ENCODE data around the gene ASCL5.

The ASCL5 gene

DNA sequence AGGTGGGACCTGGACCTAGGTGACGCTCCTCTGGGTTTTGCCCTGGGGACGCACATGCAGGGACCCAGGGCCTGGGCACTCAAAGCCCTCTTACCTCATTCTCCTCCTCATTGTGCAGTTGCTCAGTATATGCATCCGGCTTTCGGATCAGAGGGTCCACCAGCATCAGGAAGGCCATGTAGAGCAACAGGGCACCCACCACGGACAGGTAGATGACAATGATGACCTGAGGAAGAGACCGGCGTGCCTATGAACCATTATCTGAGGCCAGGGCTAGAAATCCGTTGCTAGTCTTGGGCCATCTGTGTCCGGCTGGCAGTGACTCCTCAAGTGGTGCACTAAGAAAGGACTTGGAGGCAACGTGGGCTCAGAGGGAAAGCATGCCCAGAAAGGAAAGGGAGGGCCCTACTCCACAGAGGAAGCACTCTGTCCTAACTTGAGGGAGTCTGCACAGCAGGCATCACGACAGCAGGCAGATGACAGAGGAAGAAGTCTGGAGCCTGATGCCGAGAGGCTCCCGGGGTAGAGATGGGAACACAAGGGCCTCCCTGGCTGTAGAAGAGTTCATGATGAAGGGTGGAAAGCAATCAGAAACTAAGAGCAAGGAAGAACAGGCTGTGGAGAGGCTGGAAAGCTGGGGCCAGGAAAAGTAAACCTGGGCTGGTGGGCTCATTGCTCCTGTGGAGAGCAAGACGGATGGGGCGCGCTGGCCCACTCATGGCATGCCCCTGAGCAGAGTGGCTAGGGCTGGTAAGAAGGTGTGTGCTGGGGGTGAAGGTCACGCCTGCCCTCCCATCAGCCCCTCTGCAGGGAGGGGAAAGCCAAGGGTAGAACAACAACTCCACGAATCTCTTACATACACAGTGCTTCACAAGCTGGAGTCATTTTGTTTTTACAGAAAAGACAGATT is 17.0 kb upstream of the ASCL5 start:
- WGBS, 2 donors (ENCODE audit: extremely low coverage in 2 of 2, insufficient read length in 2 of 2, insufficient replicate concordance in 1 of 2), result no CpG with 5 or more reads among the region's 18 CpGs
- no peak overlapping the region for H2BK15ac ChIP-seq (ENCODE audit: low read length)
- H2BK5ac ChIP-seq (ENCODE audit: low read length), result no peak overlapping the region
- no peaks in the 10 kb centered on the region for H3K27me3 ChIP-seq (ENCODE audit: control insufficient read depth in 3 of 3, insufficient read depth in 3 of 3, low read depth in 1 of 3, low read length in 3 of 3)
- no peak overlapping the region for H2AK5ac ChIP-seq (ENCODE audit: low read depth, low read length)
- no peak overlapping the region for H3K23ac ChIP-seq (ENCODE audit: low read depth, low read length, poor library complexity)
- H3K14ac ChIP-seq (ENCODE audit: low read length), result no peak overlapping the region
- no peak overlapping the region for H2BK120ac ChIP-seq (ENCODE audit: low read depth, low read length)
- no peak overlapping the region for H3K9ac ChIP-seq (ENCODE audit: low read depth, low read length, poor library complexity)
- H2BK12ac ChIP-seq (ENCODE audit: low read length), result no peak overlapping the region
- H3K18ac ChIP-seq (ENCODE audit: low read length), result no peak overlapping the region
- H3K79me1 ChIP-seq (ENCODE audit: low read depth, low read length), result no peaks in the 10 kb centered on the region
- peaks cover 78 to 100% of the 10 kb centered on the region in 2 donors for H3K36me3 ChIP-seq (replicated peaks in 1 of 2; ENCODE audit: control insufficient read depth in 2 of 2, insufficient read depth in 2 of 2, low read length in 2 of 2)
- no peak overlapping the region for H3K4me2 ChIP-seq (ENCODE audit: insufficient read depth, low read length, poor library complexity, severe bottlenecking)
- H3K4me3 ChIP-seq (ENCODE audit: low read length in 2 of 2), result peak overlapping the region in 1 of 2 donors; percentile 48
- no peaks in the 10 kb centered on the region for H3K9me3 ChIP-seq (replicated peaks in 1 of 2; ENCODE audit: control insufficient read depth in 2 of 2, insufficient read depth in 1 of 2, low read depth in 1 of 2, low read length in 2 of 2)
- H4K91ac ChIP-seq (ENCODE audit: low read depth, low read length, poor library complexity), result no peak overlapping the region
- no peaks in the 10 kb centered on the region for H3K4me1 ChIP-seq (ENCODE audit: control insufficient read depth in 2 of 2, insufficient read depth in 1 of 2, low read depth in 1 of 2, low read length in 2 of 2)
- H3K4ac ChIP-seq (ENCODE audit: low read length), result no peak overlapping the region
- no peak overlapping the region for H4K8ac ChIP-seq (ENCODE audit: low read depth, low read length)
- H2AFZ ChIP-seq (ENCODE audit: low read length), result no peak overlapping the region
- DNase-seq (ENCODE audit: low spot score), result no peak
- H3K27ac ChIP-seq (replicated peaks; ENCODE audit: low read length), result no peak overlapping the region

DNA sequence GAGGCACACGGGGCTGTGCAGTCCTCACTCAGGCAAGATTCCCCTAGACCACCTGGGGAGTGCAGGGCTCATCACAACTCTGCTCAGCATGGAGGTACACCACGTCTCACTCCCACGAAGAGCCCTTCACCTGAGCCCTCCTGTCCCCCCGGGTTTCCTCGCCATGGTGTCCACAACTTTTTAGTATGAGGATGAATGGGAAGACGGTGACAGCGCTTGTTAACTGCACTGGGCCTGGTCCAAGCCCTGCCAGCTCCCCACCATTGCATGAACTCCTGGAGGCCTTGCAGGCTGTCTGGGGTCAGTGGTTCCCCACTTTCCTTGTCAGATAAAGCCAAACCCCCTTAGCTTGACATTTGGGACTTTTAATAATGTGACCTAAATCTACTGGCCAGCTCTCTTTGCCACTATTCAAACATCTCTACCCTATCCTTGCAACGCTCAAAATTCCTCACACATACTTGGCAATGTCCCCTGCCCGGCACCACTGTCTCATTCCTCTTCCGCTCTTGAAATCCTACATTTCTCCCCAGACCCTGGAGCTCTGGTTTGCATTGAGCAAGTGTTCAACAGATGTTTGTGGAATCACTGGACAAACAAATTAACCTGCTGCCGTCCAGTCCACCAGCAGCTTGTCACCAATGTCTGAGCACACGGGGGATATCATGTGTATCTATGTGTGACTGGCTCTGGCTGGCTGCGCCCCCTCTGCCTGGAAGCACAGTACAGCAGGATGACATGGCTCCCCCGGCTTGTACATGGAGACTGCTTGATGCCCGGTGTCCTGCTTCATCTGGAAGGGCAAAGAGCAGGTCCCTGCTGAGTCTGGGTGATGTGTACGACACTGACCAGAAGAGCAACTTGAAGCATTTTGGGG is 16.1 kb upstream of the ASCL5 start:
- H3K36me3 ChIP-seq (replicated peaks in 1 of 2; ENCODE audit: control insufficient read depth in 2 of 2, insufficient read depth in 2 of 2, low read length in 2 of 2), result peaks cover 75 to 100% of the 10 kb centered on the region in 2 donors
- no peaks in the 10 kb centered on the region for H3K9me3 ChIP-seq (replicated peaks in 1 of 2; ENCODE audit: control insufficient read depth in 2 of 2, insufficient read depth in 1 of 2, low read depth in 1 of 2, low read length in 2 of 2)
- no CpG with 5 or more reads among the region's 16 CpGs for WGBS, 2 donors (ENCODE audit: extremely low coverage in 2 of 2, insufficient read length in 2 of 2, insufficient replicate concordance in 1 of 2)
- no peak overlapping the region for H2BK15ac ChIP-seq (ENCODE audit: low read length)
- no peak overlapping the region for H3K4me3 ChIP-seq (ENCODE audit: low read length in 2 of 2)
- no peak overlapping the region for H3K14ac ChIP-seq (ENCODE audit: low read length)
- no peak overlapping the region for H4K8ac ChIP-seq (ENCODE audit: low read depth, low read length)
- H3K23ac ChIP-seq (ENCODE audit: low read depth, low read length, poor library complexity), result peak overlapping the region; percentile 51
- no peak overlapping the region for H3K27ac ChIP-seq (replicated peaks; ENCODE audit: low read length)
- no peak overlapping the region for H2BK12ac ChIP-seq (ENCODE audit: low read length)
- H3K9ac ChIP-seq (ENCODE audit: low read depth, low read length, poor library complexity), result no peak overlapping the region
- no peaks in the 10 kb centered on the region for H3K27me3 ChIP-seq (ENCODE audit: control insufficient read depth in 3 of 3, insufficient read depth in 3 of 3, low read depth in 1 of 3, low read length in 3 of 3)
- H2AFZ ChIP-seq (ENCODE audit: low read length), result no peak overlapping the region
- no peaks in the 10 kb centered on the region for H3K4me1 ChIP-seq (ENCODE audit: control insufficient read depth in 2 of 2, insufficient read depth in 1 of 2, low read depth in 1 of 2, low read length in 2 of 2)
- H3K4ac ChIP-seq (ENCODE audit: low read length), result no peak overlapping the region
- H2BK5ac ChIP-seq (ENCODE audit: low read length), result no peak overlapping the region
- no peak overlapping the region for H4K91ac ChIP-seq (ENCODE audit: low read depth, low read length, poor library complexity)
- no peak overlapping the region for H2AK5ac ChIP-seq (ENCODE audit: low read depth, low read length)
- no peak overlapping the region for H3K18ac ChIP-seq (ENCODE audit: low read length)
- no peak for DNase-seq (ENCODE audit: low spot score)
- H3K4me2 ChIP-seq (ENCODE audit: insufficient read depth, low read length, poor library complexity, severe bottlenecking), result no peak overlapping the region
- H3K79me1 ChIP-seq (ENCODE audit: low read depth, low read length), result no peaks in the 10 kb centered on the region
- no peak overlapping the region for H2BK120ac ChIP-seq (ENCODE audit: low read depth, low read length)

DNA sequence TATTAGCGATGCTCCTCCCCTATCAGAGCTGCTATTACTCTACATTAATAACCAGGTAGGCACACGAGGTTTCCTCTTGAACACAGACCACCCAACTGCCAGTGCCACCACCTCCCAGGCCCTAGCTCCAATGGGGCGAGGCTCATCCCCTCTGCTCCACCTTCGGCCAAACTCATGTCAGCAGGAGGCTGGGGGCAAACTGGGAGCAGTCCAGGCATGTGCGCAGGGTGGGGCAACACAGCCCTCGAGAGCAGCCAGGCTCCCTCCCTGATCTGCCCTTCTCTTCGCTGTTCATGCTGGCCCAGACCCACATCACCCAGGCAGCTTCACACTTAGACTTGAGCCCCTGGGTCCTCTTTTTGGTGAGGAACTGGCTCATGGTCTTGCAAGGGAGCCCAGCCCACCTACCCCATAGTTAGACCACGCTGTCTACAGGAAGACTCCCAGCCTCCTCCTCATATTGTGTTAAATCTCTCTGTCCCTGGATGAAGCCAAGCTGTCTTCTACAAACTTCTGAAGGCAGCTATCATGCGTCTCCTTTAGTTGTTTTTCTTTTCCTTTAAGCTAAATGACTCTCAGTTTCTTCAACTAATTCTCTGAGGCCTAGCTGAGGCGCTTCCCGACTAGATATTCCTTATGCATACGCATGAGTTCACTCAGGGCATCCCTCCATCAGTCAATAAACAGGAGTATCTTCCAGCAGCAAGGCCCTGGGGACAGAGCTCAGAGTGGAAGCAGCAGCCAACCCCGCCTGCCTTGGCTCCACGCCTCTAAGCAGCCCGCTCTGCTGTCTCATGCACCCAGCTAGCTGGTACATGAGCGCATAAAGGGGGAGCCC is 15.2 kb upstream of the ASCL5 start:
- no peak overlapping the region for H3K9ac ChIP-seq (ENCODE audit: low read depth, low read length, poor library complexity)
- no peak overlapping the region for H2BK12ac ChIP-seq (ENCODE audit: low read length)
- H3K18ac ChIP-seq (ENCODE audit: low read length), result no peak overlapping the region
- H3K79me1 ChIP-seq (ENCODE audit: low read depth, low read length), result no peaks in the 10 kb centered on the region
- WGBS, 2 donors (ENCODE audit: extremely low coverage in 2 of 2, insufficient read length in 2 of 2, insufficient replicate concordance in 1 of 2), result no CpG with 5 or more reads among the region's 16 CpGs
- H2AK5ac ChIP-seq (ENCODE audit: low read depth, low read length), result no peak overlapping the region
- H4K91ac ChIP-seq (ENCODE audit: low read depth, low read length, poor library complexity), result no peak overlapping the region
- DNase-seq (ENCODE audit: low spot score), result no peak
- peaks cover 69 to 100% of the 10 kb centered on the region in 2 donors for H3K36me3 ChIP-seq (replicated peaks in 1 of 2; ENCODE audit: control insufficient read depth in 2 of 2, insufficient read depth in 2 of 2, low read length in 2 of 2)
- H4K8ac ChIP-seq (ENCODE audit: low read depth, low read length), result no peak overlapping the region
- no peak overlapping the region for H2BK15ac ChIP-seq (ENCODE audit: low read length)
- H3K4me3 ChIP-seq (ENCODE audit: low read length in 2 of 2), result no peak overlapping the region
- no peak overlapping the region for H3K27ac ChIP-seq (replicated peaks; ENCODE audit: low read length)
- H2AFZ ChIP-seq (ENCODE audit: low read length), result no peak overlapping the region
- no peaks in the 10 kb centered on the region for H3K27me3 ChIP-seq (ENCODE audit: control insufficient read depth in 3 of 3, insufficient read depth in 3 of 3, low read depth in 1 of 3, low read length in 3 of 3)
- H3K4me2 ChIP-seq (ENCODE audit: insufficient read depth, low read length, poor library complexity, severe bottlenecking), result no peak overlapping the region
- H3K14ac ChIP-seq (ENCODE audit: low read length), result no peak overlapping the region
- no peaks in the 10 kb centered on the region for H3K9me3 ChIP-seq (replicated peaks in 1 of 2; ENCODE audit: control insufficient read depth in 2 of 2, insufficient read depth in 1 of 2, low read depth in 1 of 2, low read length in 2 of 2)
- H2BK5ac ChIP-seq (ENCODE audit: low read length), result no peak overlapping the region
- H3K4ac ChIP-seq (ENCODE audit: low read length), result no peak overlapping the region
- peak overlapping the region; percentile 51 for H3K23ac ChIP-seq (ENCODE audit: low read depth, low read length, poor library complexity)
- no peaks in the 10 kb centered on the region for H3K4me1 ChIP-seq (ENCODE audit: control insufficient read depth in 2 of 2, insufficient read depth in 1 of 2, low read depth in 1 of 2, low read length in 2 of 2)
- no peak overlapping the region for H2BK120ac ChIP-seq (ENCODE audit: low read depth, low read length)

All from neuronal stem cell (in vitro differentiated cells).